ENCODE measurements around the gene BPGM.
A peak's percentile ranks its signal among the peaks of the same experiment; 100 is the strongest.
"Not testable (repeated sequence)": the region's sequence is repeated elsewhere in the genome, so short reads cannot be mapped to it uniquely, and the experiment has no call there.

The BPGM gene

DNA sequence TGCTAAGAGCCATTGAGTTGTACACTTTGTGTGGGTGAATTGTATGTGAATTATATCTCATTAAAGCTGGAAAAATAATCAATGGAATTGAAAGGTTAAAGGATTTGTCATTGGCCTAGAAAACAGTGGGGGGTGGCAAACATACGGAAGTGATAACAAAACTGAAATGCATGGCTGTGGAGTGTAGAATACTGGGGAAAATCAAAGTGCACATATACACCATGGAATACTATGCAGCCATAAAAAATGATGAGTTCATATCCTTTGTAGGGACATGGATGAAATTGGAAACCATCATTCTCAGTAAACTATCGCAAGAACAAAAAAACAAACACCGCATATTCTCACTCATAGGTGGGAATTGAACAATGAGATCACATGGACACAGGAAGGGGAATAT lies 18.4 kb downstream of the BPGM start:
- not testable (repeated sequence) for DNase-seq (ENCODE audit: low read depth in 2 of 2)

DNA sequence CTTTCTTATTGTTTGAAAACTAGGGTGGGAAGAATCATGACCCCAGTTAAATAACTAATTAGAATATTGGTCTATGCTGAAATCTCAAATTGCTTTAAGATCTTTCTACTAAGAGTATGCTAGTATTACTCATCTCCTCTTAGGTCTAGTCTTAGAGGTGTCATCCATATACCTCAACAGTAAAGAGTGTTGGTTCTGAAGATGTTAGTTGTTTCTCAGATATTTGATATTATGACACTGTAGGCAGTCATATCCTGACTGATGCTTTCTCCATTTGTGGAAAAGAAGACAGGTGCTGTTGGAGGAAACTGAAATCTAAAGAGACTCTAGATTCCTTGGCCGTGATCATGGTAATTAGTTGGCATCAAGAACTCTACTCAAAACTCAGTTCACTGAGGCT lies 21.2 kb downstream of the BPGM start:
- no peak for DNase-seq (ENCODE audit: low read depth in 2 of 2)

- no peak for DNase-seq (ENCODE audit: low read depth in 2 of 2)
Observed at GRCh38 chr7:134669388-134669787, 22.7 kb downstream of the BPGM start.

DNA sequence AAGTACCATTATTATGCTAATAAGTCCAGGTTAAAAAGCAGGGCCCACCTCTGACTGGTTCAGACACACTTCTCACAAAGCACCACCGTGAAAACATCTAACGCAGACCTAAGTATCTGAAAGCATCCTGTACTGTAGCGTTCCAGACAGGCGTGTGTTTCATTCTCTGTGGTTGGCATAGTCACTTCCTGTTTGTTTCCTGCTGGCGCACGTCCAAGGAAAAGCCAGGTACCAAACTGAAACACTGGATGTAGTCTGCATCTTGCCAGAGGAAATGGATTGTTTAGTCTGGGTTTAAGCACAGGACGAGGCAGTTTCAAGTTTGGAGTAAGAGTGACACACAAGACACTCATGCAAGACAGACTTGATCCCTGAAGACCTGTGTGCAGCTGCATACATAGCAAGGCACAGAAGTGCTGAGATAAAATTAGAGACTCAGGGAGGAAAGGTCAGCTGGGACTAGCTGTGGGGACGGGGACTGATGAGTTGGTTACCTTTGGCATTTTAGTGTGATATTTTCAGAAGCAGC lies 23.3 kb downstream of the BPGM start:
- DNase-seq (ENCODE audit: low read depth in 2 of 2), result peak; percentile 57 to 59

GRCh38 chr7:134671609-134672008 lies 25.0 kb downstream of the BPGM start:
- DNase-seq (ENCODE audit: low read depth in 2 of 2), result no peak

GRCh38 chr7:134674424-134674823 lies 27.8 kb downstream of the BPGM start:
- no peak for DNase-seq (ENCODE audit: low read depth in 2 of 2)

DNA sequence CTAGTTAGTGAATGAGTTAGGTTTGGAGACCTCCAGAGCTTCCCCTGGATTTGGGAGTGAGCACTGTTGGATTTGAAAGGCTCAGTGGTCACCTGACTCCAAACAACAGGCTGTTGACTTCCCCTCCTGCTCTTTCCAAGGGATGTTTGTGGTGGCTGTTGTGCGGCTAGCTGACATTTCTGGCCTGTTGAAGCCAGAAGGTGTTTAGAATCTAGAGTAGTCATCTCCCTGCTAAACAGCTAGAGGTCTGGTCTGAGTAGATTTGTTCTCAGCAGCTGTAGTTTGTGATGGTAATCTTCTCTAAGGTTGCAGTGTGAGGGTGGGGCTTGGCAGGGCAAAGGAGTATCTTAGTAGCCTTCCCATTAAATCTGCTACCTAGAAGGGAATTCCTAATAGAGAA lies 30.1 kb downstream of the BPGM start:
- DNase-seq (ENCODE audit: low read depth in 2 of 2), result no peak

DNA sequence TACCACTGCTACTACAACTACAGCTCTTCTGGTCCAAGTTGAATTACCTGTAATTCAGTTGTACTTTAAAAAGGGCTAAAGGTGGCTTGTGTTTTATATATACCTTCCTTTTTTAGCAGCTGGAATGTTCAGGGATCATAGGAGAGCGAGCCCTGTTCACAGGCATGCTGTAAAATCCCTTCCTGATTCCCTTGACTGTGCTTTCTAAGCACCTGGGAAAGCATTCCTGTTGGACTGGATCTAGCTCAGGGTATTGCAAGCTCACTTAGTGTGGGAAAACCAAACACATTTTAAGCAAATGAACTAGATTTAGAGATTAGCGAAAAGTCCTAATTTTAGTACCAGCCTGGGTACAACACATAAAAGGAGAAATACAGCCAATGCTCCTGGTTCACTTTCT lies 31.5 kb downstream of the BPGM start:
- no peak for DNase-seq (ENCODE audit: low read depth in 2 of 2)

GRCh38 chr7:134679006-134679405 lies 32.4 kb downstream of the BPGM start:
- no peak for DNase-seq (ENCODE audit: low read depth in 2 of 2)

- no peak for DNase-seq (ENCODE audit: low read depth in 2 of 2)
Observed at GRCh38 chr7:134684165-134684564, 37.5 kb downstream of the BPGM start.

DNA sequence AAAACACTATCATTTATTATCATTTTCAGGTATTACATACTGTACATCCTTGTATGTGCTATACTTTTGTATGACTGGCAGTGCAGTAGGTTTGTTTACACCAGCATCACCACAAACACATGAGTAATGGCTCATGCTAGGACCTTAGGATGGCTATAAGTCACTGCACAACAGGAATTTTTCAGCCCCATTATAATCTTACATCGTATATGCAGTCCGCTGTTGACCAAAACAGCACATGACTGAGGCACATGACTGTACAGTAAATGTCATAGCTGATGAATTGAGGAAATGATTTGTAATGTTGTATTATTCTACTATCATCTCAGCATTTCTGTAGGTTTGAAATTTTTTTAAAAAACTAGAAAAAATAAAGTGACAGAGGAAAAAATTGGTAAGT lies 38.6 kb downstream of the BPGM start:
- no peak for DNase-seq (ENCODE audit: low read depth in 2 of 2)

GRCh38 chr7:134686786-134687185 lies 40.1 kb downstream of the BPGM start:
- no peak for DNase-seq (ENCODE audit: low read depth in 2 of 2)

GRCh38 chr7:134689550-134689949 lies 42.9 kb downstream of the BPGM start:
- DNase-seq (ENCODE audit: low read depth in 2 of 2), result not testable (repeated sequence)

- no peak for DNase-seq (ENCODE audit: low read depth in 2 of 2)
Observed at GRCh38 chr7:134690016-134690415, 43.4 kb downstream of the BPGM start.

- DNase-seq (ENCODE audit: low read depth in 2 of 2), result no peak
Observed at GRCh38 chr7:134690614-134691504, 44.2 kb downstream of the BPGM start.

DNA sequence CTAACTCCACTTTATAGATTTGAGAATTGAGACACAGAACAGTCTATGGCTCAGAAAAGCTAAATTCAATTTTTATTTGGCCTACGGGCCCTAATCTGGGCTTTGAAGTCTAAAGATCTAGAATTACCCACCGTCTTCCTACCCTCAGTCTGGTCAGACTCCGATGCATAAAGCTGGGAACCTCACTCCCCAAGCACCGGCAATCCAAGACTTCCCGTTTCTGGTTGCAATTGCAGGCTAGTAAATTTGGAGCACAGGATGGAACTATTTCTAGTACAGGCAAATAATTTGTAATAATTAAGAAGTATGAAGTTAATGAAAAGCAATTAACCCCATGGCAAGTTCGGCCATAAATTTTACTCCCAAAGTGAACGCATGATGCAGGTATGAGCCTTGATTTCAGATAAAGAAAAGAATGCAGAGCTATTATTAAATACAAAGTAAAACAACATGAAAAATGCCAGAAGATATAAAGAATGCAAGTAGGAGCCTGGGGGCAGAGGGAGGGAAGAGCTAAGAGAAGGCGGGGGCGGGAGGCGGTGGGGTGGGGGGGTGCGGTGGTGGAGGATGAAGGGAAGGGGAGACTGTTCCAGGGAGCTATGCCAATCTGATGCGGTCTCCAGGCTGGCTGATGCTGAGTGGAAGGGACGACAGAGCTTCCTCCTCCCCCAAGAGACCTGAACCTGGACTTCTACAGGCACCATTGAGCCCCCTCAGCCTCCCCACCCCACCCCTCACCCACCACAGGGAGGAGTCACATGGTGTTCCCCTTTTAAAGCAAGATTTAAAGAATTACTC lies 45.1 kb downstream of the BPGM start:
- DNase-seq (ENCODE audit: low read depth in 2 of 2), result no peak

- DNase-seq (ENCODE audit: low read depth in 2 of 2), result no peak
Observed at GRCh38 chr7:134692344-134692705, 45.7 kb downstream of the BPGM start.

GRCh38 chr7:134693256-134693655 lies 46.6 kb downstream of the BPGM start:
- no peak for DNase-seq (ENCODE audit: low read depth in 2 of 2)

DNA sequence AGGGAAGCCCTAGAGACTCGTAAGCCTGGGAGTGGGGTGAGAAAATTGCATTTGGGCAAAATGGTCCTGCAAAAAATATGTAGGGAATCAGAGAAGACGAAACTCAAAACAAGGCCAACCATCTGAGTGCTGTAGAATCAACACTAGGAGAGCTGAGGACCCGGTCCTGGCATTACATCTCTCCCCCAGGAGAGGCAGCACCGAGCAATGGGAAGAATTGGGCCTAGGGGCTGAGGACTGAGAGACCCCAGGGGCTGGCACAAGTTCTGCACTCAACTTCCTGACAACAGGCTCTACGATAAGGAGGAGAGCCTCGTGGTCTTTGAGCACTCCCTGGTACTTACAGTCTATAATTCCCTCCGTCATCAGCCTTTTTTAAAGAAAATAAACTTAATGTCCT lies 47.6 kb downstream of the BPGM start:
- no peak for DNase-seq (ENCODE audit: low read depth in 2 of 2)

DNA sequence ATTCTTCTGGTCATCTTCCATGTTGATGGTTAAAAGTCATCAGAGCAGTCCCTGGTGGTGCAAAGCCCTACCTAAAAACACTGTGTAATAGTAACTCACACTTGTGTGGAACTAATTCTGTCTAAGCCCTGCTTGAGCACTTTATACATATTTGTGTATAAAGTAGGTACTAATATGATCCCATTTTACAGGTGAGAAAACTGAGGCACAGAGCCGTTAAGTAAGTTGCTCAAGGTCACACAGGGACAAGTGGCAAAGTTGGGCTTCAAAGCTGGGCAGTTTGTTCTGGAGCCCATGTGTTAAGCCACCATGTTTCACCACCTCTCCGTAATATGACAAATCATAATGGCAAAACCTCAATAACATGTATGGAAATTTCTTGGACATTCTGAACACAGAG lies 48.1 kb downstream of the BPGM start:
- no peak for DNase-seq (ENCODE audit: low read depth in 2 of 2)

DNA sequence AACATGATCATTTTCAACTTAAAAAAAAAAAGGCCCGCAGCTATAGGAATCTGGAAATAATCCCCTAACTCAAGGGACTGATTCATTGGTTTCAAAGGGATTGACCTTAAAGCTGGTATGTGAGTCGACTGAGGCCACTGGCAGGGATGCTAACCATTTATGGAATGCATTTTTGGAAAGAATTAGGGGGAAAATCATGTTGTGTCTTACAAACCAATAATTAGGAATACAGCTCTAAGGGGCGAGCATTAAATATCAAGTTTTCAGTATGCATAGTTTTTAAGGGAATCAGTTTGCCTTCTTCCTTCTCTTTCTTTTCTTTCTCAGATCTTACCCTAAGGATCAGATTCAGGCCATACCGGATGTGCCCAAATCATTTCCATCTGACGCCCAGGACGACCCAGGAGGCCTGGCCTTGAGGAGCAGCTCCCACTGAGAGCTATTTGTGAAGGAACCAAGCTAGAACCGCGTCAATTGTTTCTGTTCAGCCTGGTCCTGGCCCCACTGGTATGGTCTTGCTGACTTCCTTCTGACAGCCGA lies 48.7 kb downstream of the BPGM start:
- DNase-seq (ENCODE audit: low read depth in 2 of 2), result no peak

- DNase-seq (ENCODE audit: low read depth in 2 of 2), result no peak
Observed at GRCh38 chr7:134696261-134696660, 49.6 kb downstream of the BPGM start.

All from stimulated activated CD4-positive, alpha-beta T cell treated with anti-CD3 and anti-CD28 coated beads, Interleukin-4, amount 100 ng/mL, for 48 hours (primary cell).